ENCODE results near the gene MYBBP1A.

Gene MYBBP1A

GRCh38 chr17:4533523-4534504, 21.4 kb downstream of the MYBBP1A start:
- DNase-seq (ENCODE audit: low spot score), result no peak
- no peak for TF ChIP-seq CTCF (IDR thresholded peaks at IDR 0.05; ENCODE audit: extremely low read depth, insufficient read depth, missing control alignments)
- in situ Hi-C loops (cut with MboI; ENCODE audit: low pct_unique_long_range_greater_than_20kb, low sequenced_read_pairs, unreplicated experiment), result no loop called here

GRCh38 chr17:4532860-4533522, 22.2 kb downstream of the MYBBP1A start:
- no peak for DNase-seq (ENCODE audit: low spot score)
- no peak for TF ChIP-seq CTCF (IDR thresholded peaks at IDR 0.05; ENCODE audit: extremely low read depth, insufficient read depth, missing control alignments)
- in situ Hi-C loops (cut with MboI; ENCODE audit: low pct_unique_long_range_greater_than_20kb, low sequenced_read_pairs, unreplicated experiment), result no loop called here

GRCh38 chr17:4531988-4532736, 23.0 kb downstream of the MYBBP1A start:
- TF ChIP-seq CTCF (IDR thresholded peaks at IDR 0.05; ENCODE audit: extremely low read depth, insufficient read depth, missing control alignments), result no peak
- no peak for DNase-seq (ENCODE audit: low spot score)
- in situ Hi-C loops (cut with MboI; ENCODE audit: low pct_unique_long_range_greater_than_20kb, low sequenced_read_pairs, unreplicated experiment), result no loop called here

- no peak for DNase-seq (ENCODE audit: low spot score)
- in situ Hi-C loops (cut with MboI; ENCODE audit: low pct_unique_long_range_greater_than_20kb, low sequenced_read_pairs, unreplicated experiment), result no loop called here
- no peak for TF ChIP-seq CTCF (IDR thresholded peaks at IDR 0.05; ENCODE audit: extremely low read depth, insufficient read depth, missing control alignments)
These were observed 24.1 kb downstream of the MYBBP1A start for GRCh38 chr17:4530799-4531730.

GRCh38 chr17:4529533-4530152, 25.5 kb downstream of the MYBBP1A start:
- DNase-seq (ENCODE audit: low spot score), result no peak
- no peak for TF ChIP-seq CTCF (IDR thresholded peaks at IDR 0.05; ENCODE audit: extremely low read depth, insufficient read depth, missing control alignments)
- in situ Hi-C loops (cut with MboI; ENCODE audit: low pct_unique_long_range_greater_than_20kb, low sequenced_read_pairs, unreplicated experiment), result no loop called here
